ENCODE data around the gene GARIN5B. TPM values are rescaled to one million over a fixed set of nuclear protein-coding genes. Genes with fewer than 3 reads are reported as not detected.

The GARIN5B gene
- total RNA-seq, result not detected in 2 replicates

GRCh38 chr19:55362990-55363716, at the start of gene GARIN5B:
GARIN5B (minus strand) TSS chr19:55363260; CDS start chr19:55363066, 194 bp downstream.

GRCh38 chr19:55407550-55407799, 44.4 kb upstream of the GARIN5B start, which contains the start of gene UBE2S:
UBE2S (minus strand) TSS chr19:55407788; CDS start chr19:55407589, 199 bp downstream.

DNA sequence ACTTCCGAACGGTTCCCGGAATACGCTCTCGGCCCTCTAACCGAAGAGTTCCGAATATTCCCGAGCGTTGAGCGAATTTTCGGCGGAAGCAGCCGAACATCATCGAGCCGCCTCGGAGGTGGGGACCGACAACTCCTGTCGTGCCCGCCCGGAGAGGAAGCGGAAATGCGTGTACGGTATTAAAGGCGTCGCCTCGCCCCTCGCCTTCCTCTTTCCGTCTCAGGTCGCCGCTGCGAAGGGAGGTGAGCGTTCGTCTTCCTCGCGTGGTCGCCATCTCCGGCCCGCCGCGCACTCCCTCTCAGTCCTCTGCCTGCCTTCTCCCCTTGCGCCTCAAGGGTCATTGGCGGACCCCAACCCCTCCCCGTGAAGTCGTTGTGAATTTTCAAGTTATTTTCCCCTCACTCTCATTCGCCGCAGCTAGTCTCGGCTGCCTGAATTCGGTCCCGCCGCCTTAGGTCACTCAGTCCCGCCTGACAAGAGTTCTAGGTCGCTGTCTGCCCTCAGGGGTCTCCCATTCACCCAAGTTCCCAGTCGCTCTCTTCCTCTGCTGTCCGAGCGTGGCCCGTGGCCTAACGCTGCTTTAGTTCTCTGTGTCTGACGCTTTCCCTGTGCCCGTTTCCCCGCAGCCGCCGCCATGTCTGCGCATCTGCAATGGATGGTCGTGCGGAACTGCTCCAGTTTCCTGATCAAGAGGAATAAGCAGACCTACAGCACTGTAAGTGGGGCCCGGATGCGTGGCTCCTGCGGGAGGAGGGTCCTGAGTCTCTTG, 22.8 kb upstream of the GARIN5B start, which contains the start of gene RPL28:
RPL28 (plus strand) TSS at position 209 of the 769 bp plus-strand sequence; CDS start at position 635, 426 bp downstream.

GRCh38 chr19:55384131-55384919, 21.3 kb upstream of the GARIN5B start, which contains the start of gene TMEM238:
TMEM238 (minus strand) TSS chr19:55384292; CDS start chr19:55384259, 33 bp downstream.

GRCh38 chr19:55376241-55376933, 13.3 kb upstream of the GARIN5B start, which contains the start of gene TMEM190:
TMEM190 (plus strand) TSS chr19:55376826; CDS start chr19:55376854, 28 bp downstream.

DNA sequence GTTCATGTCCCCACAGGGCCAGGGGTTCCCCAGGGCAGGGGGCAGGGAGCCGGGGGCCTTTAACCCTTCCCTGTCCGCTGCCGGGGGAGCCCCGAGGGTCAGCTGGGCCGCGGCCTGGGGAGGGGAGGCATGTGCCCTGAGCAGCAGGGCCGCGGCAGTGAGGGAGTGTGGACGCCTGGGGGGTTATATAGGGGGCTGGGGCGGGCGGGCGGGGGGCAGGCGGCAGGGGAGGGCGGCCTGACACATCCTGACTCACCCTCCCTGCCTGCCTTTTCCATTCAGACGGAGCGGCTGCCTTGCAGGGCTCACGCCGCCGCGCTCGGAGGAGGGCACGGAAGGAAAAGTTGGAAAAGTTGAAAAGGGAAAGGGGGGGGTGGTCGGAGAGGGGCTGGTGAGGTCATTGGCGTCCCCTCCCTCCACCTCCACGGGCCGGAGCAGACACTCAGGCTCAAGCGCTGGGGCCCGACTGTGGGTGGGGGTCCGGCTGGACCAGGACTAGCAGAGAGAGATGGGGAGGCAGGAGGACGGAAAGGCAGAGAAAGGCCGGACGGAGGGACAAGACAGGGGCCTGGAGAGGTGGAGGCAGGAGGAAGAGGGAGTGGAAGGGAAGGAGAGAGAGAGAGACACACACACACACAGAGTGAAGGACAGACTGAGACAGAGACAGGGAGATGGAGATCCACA, 7.4 kb upstream of the GARIN5B start, which contains the start of gene IL11:
IL11 (minus strand) TSS at position 159 of the 684 bp plus-strand sequence; CDS start at position 6, 153 bp downstream.

GRCh38 chr19:55354698-55355212, 8.3 kb downstream of the GARIN5B start, which contains the start of gene COX6B2:
COX6B2 (minus strand) TSS chr19:55354719; CDS start chr19:55354521, 198 bp downstream.

DNA sequence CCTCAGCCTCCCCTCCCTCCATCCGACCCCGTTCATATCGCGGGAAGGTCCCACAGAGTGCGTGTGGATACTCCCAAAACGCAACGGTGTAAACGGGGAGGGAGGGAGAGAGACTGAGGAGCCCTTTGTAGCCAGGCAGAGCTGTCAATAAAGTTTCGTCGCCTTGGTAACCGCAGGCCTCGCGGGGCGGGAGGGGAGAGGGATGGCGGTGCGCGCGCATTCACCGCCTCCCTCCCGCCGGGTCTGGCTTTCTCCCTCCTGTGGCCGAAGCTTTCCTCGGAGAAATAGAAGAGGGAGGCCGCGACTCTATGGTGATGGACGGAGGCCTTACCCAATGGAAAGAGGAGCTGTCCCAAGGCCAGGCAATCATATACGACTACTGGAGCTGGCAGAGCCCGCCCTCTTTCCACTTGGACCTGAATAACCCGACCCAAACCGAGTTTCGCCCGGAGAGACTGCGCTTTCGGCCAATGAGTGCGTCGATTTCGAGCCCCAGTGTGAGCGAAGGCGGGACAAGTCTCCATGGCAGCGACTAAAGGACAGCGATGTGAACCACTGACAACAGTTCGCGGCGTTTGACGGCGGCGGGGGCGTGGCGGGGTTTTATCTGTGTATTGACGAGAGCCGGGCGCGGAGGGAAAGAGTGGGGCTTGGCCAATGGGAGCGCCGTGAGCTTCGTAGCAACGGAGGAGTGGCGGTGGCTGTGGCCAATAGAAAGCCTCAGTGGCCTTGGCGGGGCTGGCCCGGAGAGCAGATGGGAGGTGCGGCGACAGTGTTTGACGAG, 23.8 kb downstream of the GARIN5B start, which contains the start of gene KMT5C:
KMT5C (plus strand) TSS at position 772 of the 784 bp plus-strand sequence. CDS start 2,061 bp downstream, outside the sequence.

DNA sequence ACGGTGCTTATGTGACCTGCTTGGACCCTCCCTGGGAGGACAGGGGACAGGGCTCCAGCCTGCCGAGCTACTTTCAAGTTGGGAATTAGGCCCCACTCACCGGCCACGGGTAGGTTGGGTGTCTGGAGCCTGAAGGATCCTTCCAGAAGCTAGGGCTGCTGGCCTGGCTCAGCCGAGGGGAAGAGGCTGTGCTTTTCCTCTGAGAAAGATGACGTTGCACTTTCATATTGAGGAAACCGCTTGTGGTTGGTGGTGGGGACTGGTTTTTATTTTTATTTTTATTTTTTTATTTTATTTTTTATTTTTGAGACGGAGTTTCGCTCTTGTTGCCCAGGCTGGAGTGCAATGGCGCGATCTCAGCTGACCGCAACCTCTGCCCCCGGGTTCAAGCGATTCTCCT, 37.9 kb downstream of the GARIN5B start, which contains the start of gene TMEM150B:
TMEM150B (minus strand) TSS at position 170 of the 400 bp plus-strand sequence. CDS start 4,305 bp downstream, outside the sequence.

Other genes starting within 250 kb of the GARIN5B start
- 64.1 and 89.2 TPM in 2 replicates for gene PPP1R12C, start 245.6 kb downstream of the GARIN5B start, total RNA-seq
- not detected in 2 replicates for gene TNNT1, start 214.1 kb downstream of the GARIN5B start, total RNA-seq
- gene TNNI3, start 205.5 kb downstream of the GARIN5B start, total RNA-seq, result not detected in 2 replicates
- 0.33 and 0.38 TPM in 2 replicates for gene DNAAF3, start 196.6 kb downstream of the GARIN5B start, total RNA-seq
- not detected in 2 replicates for gene SYT5, start 183.0 kb downstream of the GARIN5B start, total RNA-seq
- gene PTPRH, start 153.8 kb downstream of the GARIN5B start, total RNA-seq, result 0.48 and 0.65 TPM in 2 replicates
- gene TMEM86B, start 134.5 kb downstream of the GARIN5B start, total RNA-seq, result 2.0 and 2.4 TPM in 2 replicates
- 44.2 and 52.3 TPM in 2 replicates for gene PPP6R1, start 104.2 kb downstream of the GARIN5B start, total RNA-seq
- gene HSPBP1, start 83.2 kb downstream of the GARIN5B start, total RNA-seq, result 30.4 and 37.2 TPM in 2 replicates
- gene BRSK1, start 79.3 kb downstream of the GARIN5B start, total RNA-seq, result 0.29 and 1.3 TPM in 2 replicates
- gene TMEM150B, start 37.9 kb downstream of the GARIN5B start, total RNA-seq, result not detected in 2 replicates
- 5.6 and 9.8 TPM in 2 replicates for gene KMT5C, start 23.4 kb downstream of the GARIN5B start, total RNA-seq
- not detected in 2 replicates for gene COX6B2, start 8.5 kb downstream of the GARIN5B start, total RNA-seq
- 0.33 TPM in 1 of 2 replicates, not detected in the other for gene IL11, start 7.2 kb upstream of the GARIN5B start, total RNA-seq
- not detected in 2 replicates for gene TMEM190, start 13.6 kb upstream of the GARIN5B start, total RNA-seq
- gene TMEM238, start 21.0 kb upstream of the GARIN5B start, total RNA-seq, result 0.33 TPM in 1 of 2 replicates, not detected in the other
- gene RPL28, start 22.7 kb upstream of the GARIN5B start, total RNA-seq, result 445 and 511 TPM in 2 replicates
- gene UBE2S, start 44.5 kb upstream of the GARIN5B start, total RNA-seq, result 106 and 121 TPM in 2 replicates
- gene SHISA7, start 80.0 kb upstream of the GARIN5B start, total RNA-seq, result not detected in 2 replicates
- 60.9 and 67.6 TPM in 2 replicates for gene ISOC2, start 98.4 kb upstream of the GARIN5B start, total RNA-seq
- not detected in 2 replicates for gene C19orf85, start 101.5 kb upstream of the GARIN5B start, total RNA-seq
- gene ZNF628, start 113.4 kb upstream of the GARIN5B start, total RNA-seq, result 2.5 and 9.8 TPM in 2 replicates
- 10.7 and 15.7 TPM in 2 replicates for gene NAT14, start 121.9 kb upstream of the GARIN5B start, total RNA-seq
- 0.33 and 0.57 TPM in 2 replicates for gene SSC5D, start 125.2 kb upstream of the GARIN5B start, total RNA-seq
- gene SBK2, start 173.9 kb upstream of the GARIN5B start, total RNA-seq, result not detected in 2 replicates
- gene SBK3, start 182.3 kb upstream of the GARIN5B start, total RNA-seq, result under 0.01 and 0.10 TPM in 2 replicates
- gene ZNF579, start 217.6 kb upstream of the GARIN5B start, total RNA-seq, result 5.1 and 11.8 TPM in 2 replicates
- gene FIZ1, start 236.3 kb upstream of the GARIN5B start, total RNA-seq, result 3.9 and 4.9 TPM in 2 replicates
- 11.9 and 13.7 TPM in 2 replicates for gene ZNF524, start 237.0 kb upstream of the GARIN5B start, total RNA-seq
- 1.2 and 2.0 TPM in 2 replicates for gene ZNF865, start 242.4 kb upstream of the GARIN5B start, total RNA-seq

All from vein endothelial cell (primary cell).